NCI-H748 treated with DMSO at 0.1 percent for 48 hours (cell line): ENCODE measurements around the gene DCST1.

Experiments used
- DNase-seq: peaks from one replicate; lab custom pipeline; 2025; lab: John Stamatoyannopoulos, UW

The DCST1 gene

DNA sequence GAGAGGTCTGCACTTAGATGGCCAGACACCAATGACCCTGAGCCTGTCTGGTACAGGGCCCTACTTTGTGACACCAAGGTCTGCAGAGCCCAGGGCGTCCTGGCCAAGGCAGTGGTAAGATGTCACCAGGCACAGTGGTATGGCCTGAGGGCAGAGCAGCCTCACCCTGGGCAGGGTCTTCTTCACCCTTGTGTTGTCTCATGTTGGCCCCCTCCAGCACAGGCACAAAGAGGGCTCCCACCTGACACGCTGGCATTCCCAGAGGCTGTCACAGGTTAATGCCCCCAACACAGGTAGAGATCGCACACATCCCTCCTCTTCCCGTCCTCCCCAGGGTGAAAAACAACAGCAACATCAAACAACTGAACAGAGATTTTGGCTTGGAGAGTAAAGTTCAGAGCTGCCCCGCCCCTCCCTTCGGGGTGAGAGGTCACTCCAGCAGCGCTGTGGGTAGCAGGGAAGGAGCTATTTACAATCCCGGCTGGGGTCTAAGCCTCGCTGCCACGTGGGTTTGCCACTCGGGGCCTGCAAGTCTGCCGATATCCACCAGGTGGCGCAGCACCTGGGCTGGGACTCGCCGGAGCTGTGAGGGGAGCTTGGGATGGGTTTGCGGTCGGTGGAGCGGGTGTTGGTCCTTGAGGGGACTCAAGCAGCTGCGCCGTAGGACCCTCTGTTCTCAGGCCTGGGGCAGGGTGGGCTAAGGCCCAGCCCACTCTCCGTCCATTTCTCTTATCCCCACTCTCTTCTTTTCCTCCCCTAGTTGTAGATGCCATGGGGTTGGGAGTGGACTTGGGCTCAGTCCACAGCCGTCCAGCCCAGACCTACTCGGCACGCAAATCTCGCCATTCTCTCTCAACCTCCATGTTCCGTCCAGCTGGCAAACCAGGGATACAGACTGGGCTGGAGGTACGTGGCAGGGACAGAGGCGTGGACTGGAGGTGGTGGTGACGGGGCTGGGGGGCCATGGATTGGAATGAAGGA is 57.7 kb downstream of the DCST1 start:
- peak; percentile 47 for DNase-seq

DNA sequence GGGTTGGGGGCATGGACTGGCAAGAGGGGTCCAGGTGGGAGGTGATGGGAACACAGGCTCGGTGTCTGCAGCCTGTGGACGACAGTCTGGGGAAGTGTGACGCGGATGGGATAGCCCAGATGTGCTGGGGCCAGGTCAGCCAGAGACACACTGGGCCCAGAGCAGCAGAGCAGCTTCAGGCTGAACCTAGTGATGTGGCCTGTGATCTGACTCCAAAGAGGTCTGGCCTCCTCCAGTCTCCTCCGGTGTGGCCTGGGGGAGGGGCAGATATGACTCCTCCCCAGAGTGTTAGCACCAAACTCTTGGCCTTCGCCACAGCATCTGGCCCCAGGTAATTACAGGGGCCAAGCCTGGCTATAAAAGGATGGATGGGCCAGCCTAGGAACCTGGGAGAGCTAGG is 58.5 kb downstream of the DCST1 start:
- no peak for DNase-seq

DNA sequence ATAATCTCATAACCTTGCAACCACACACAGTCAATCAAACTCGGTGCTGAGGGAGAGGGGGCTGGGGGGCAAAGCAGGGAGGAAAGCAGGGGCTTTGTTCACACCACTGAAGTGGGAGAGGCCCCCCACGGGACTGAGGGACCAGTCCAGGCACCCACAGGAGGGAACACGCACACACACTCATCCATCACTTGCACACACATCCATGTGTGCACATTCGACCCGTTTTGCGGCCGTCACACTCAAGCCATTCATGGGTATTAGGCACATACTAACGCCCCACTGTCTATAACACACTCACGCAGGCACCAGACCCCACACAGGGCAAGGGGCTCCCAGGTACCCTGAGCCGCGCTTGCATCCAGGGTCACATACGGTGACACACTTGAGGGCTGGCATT is 59.0 kb downstream of the DCST1 start:
- no peak for DNase-seq

DNA sequence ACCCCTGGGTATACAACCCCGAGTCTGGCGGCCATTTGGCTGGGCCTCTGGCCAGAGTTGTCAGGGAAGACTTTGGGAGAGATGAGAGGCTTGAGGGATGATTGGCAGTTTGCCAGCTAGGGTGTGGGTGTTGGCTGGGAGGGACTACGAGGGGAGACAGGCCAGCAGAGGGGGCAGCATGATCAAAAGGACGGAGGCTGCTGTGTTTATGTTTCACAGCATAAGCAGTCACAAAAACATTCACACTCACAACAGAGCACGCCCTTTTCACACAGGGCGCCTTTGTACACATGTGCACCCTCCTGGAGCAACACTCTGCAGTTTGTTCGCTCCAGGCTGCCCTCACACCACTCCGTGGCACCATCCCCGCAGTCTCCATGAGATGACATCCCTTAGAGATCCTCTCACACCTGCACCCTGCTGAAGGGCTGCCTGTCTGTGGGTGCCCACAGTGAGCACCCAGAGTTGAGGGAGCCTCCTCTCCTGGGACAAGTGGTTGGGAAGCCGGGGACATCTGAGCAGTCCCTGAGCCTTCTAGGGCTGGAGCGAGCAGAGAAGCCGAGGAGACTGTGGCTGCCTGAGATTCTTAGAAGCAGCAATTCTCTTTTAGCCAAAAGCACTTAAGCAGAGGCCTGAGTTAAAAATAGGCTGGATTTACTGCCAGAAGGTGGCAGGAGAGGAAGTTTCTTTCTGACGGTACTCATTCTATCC is 60.4 kb downstream of the DCST1 start:
- DNase-seq = peak; percentile 76

DNA sequence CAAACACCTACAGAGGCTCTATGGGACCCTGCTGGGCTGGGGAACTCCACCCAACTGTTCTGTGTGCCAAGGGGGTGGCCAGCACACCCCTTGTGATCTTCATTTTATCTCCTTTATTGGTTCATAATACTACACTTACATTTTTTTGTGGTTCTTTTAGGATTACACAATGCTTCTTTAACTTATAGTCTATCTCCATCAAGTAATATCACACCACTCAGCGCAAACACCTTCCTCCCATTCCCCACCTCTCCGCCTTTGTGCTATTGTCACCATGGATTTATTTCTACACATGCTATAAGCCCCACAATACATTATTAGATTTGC is 61.0 kb downstream of the DCST1 start:
- no peak for DNase-seq

GRCh38 chr1:155099331-155099730 is 65.7 kb downstream of the DCST1 start:
- no peak for DNase-seq
